Hematopoietic multipotent progenitor cell treated with erythropoietin and hydrocortisone succinate and interleukin-3 and kit ligand, for 8 days (in vitro differentiated cells): ENCODE results near the gene SMPD3.

Experiments used
- DNase-seq: peaks from one replicate; pipeline ENCODE4 v3.0.0-alpha.2; 2015

SMPD3 gene

DNA sequence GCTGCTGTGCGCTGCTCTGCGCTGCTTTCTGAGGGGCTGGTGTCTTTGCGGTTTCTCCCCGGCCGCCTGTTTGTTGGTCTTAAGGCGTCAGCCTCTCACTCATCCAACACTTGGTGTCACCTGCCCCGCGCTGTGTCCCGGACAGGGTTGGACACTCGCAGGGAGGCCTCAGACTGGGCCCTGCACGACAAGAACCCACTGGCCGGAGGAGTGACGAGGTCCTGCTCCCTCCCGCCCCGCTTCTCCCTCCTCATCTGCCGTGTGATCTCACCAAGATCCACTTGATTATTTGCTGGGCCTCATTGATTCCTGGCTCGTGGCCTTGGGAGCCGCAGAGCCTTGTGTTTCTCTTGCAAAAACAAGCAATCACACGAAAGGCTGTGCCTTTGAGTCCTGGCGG, 80.9 kb downstream of the SMPD3 start:
- no peak for DNase-seq

DNA sequence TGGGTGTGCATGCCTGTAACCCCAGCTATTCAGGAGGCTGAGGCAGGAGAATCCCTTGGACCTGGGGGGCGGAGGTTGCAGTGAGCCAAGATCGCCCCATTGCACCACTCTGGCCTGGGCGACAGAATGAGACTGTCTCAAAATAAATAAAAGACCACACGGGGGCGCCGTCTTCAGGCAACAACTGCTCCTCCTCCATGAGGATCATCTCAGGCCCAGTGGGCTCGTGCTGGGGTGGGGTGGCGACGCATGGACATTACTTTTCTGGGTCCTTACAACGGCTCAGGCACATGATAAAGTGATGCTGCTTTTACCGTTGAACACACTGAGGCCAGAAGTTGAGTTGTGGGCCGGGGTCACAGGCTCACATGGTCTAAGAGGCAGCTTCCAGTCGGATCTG, 81.3 kb downstream of the SMPD3 start:
- DNase-seq: peak; percentile 42

DNA sequence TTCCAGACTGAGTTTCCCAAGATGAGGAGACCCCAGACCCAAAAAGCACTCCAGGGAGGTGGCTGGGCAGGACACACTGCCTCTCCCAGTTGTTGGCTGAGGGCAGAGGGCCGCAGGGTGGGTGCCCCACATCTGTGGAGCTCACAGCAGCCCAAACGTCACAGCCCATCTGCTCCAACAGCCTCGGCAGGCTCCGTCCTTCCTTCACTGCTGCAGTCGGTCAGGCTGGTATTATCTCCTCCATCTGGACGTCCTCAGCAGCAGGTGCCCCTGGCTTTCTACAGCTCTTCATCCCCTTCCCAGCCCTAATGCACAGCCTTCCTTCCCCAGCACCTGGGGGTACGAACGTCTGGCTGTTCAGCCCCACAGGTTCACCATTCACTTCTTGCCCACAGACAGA, 82.2 kb downstream of the SMPD3 start:
- DNase-seq: no peak

DNA sequence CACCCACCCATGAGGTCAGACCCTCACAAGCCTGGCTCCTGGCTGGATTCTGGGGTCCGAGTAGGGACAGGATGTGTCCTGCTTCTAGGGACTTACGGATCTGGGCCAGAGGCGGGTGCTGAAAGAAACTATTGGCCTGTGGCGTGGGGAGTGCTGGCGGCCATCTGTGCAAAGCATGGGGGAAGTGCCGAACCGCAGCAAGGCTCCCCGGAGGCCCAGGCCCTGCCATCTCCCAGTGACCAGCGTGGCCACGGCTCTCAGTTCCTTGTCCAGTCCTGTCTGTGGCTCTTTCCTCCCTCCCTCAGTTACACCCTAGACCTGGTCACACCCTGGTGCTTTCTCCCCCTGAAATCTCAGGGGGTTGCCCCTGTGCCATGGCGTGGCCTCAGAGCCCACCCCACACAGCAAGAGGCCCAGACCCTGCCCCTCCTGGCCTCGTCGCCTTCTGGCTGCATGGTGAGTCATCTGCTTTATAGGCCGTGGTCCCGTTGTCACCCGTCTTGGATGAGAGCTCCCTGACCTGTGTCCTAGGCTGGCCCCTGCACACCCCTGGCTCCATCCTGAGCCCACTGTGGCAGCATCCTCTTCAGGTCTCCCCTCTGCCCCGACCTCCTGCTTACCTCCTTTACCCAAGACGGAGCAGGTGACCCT, 83.0 kb downstream of the SMPD3 start:
- DNase-seq: no peak

DNA sequence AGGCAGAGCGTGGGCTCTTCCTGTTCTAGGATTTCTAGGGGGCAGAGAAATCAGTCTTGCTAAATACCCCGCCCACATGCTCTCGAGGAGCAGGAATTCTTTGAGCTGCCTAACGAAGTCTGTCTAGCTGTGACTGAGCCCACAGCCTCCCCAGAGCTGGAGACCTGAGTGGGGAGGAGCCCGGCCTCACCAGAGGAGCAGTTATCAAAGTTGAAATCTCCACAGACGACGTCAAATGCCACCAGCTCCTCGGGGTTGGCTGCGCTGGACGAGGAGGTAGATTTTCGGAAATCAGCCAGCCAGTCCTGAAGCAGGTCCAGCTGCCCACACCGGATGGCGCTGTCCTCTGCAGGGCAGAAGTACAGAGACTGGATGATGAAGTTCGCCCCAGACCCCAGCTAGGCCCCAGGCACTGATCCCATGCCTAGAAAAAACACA, 83.7 kb downstream of the SMPD3 start:
- no peak for DNase-seq

- DNase-seq: no peak
Measured at GRCh38 chr16:68363658-68364521, 84.4 kb downstream of the SMPD3 start.

DNA sequence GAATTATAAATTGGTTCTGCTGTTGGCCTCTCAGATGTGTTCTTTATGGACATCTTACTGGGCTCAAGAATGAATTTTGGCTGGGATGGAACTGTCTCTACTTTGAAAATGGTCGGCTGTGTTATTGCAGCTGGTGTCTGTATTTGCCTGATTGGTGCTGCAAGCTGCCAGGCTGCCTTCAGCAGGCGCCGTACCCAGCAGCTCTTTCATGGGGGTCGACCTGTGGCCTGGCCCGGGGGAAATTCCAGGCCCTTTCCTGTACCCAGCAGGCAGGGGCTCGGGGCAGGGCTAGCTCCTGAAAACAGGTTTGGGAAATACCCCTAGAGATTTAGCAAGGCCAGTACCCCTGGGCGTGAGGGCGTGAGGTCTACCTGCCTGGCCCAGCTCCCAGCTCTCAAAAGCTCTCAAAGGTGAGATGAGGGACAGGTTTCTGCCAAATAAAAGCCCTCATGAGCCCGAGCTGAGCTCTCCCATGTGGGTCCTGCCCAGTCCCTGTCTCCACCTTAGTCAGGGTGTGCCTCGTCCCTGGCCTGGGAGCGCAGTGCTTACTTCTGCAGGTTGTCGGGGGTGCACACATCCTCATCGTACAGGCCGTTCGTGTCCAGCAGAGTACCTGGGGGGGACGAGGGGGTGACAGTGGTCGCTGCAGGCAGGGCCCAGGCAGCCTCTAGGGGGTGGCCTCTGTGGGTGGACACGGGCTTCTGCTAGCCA, 85.2 kb downstream of the SMPD3 start:
- no peak for DNase-seq

DNA sequence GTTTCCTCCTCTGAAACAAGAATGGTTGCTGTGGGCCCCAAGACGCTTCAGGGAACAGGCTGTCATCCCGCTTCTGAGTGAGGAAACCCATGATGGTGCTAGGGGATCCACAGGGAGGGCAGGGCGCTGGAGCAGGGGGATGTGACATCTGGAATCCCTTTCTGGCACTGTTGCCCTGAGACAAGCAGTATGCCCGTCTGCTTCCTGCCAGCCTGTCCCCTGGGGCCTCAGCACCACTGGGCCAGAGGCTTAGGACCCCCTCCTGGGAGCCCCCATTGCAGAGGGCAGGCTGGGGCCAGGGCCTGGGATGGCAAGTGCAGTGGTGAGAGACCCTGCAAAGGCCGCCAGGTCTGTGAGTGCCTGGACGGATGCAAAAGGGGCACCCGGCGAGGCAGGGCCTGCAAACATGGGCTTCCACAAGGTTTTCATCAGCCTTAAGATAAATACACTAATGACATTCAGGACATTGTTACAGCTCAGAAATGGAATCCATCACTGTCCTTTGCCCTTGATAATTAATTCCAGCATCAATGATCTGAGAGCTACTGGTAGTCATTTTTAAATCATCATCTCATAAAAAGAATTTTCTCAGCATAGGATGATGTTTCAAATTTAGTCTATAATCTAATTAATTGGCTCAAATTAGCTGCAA, 85.9 kb downstream of the SMPD3 start:
- DNase-seq: no peak

GRCh38 chr16:68361485-68361884, 86.8 kb downstream of the SMPD3 start:
- DNase-seq: no peak

DNA sequence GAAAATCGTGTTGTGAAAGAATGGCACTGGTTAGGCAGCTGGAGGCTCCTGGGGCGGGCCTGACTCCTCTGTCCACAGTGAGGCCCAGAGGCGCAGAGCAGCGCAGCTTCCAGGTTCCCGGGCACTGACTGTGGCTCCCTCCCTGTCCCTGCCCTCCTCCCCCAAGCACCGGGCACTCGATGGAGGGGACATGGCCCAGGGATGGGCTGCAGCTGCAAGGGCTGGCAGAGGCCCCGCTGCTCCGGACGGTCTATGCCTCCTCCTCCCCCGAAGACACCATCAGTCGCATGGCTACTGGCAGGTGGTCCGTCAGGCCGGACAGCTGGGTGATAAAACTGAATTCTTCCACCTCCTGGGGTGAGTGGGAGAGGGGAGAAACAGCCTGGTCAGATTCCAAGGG, 87.4 kb downstream of the SMPD3 start:
- no peak for DNase-seq

GRCh38 chr16:68360547-68360946, 87.8 kb downstream of the SMPD3 start:
- no peak for DNase-seq

GRCh38 chr16:68359398-68360191, 88.7 kb downstream of the SMPD3 start:
- DNase-seq: no peak

- no peak for DNase-seq
Measured at GRCh38 chr16:68358951-68359350, 89.4 kb downstream of the SMPD3 start.

GRCh38 chr16:68357923-68358322, 90.4 kb downstream of the SMPD3 start:
- no peak for DNase-seq

DNA sequence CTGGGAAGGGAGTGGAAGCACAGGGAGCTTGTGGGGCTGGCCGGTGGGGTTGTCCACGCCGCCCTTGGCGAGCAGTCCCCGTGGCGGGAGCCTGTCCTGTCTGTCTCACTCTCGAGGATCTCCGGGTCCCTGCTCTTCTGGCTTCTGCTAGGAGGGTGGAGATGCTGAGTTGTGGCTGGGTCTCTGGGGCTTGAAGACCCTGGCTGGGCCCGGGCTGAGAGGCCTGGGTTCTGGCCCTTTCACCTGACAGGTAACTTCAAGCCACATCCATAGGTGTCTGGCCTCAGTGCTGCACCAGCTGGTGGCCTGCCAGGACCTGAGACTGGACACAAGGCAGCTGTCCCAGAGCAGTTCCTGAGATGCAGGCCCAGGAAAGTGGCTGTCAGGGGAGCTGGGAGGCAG, 90.8 kb downstream of the SMPD3 start:
- DNase-seq: no peak

- no peak for DNase-seq
Measured at GRCh38 chr16:68356919-68357286, 91.4 kb downstream of the SMPD3 start.

GRCh38 chr16:68356249-68356918, 91.9 kb downstream of the SMPD3 start:
- peak; percentile 8 for DNase-seq

DNA sequence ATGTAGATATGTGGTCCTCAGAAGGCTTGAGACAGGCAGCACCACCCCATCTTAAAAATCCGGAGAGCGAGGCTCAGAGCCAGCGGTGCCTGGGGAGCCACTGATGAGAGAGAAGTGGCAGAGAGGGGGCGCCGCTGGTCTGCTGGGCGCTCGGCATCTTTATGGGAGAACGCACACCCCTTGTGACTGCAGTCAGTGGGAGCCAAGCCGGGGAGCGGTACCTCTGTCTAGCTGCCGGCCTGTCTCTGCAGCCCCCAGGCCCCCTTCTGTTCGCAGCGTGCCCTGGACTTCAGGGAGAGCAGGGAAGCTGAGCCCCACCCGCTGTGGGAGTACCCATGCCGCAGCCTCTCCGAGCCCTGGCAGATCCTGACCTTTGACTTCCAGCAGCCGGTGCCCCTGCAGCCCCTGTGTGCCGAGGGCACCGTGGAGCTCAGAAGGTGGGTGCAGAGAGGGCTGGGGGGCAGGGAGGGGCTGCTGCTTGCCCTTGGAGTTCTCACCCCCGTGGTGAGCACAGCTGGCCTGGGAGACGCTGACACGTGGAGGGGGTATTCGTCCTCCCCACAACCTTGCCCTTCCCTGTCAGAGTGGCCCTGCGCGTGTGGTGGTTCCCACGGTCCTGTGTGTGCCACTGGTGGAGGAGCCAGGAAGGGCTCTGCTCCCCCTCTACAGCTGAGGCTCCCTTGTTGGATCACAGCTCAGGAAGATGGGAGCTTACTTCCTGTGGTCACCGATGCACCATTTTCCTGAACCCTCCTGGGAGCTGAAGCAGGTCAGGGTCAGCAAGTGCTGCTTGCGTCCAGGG, 92.7 kb downstream of the SMPD3 start:
- no peak for DNase-seq

DNA sequence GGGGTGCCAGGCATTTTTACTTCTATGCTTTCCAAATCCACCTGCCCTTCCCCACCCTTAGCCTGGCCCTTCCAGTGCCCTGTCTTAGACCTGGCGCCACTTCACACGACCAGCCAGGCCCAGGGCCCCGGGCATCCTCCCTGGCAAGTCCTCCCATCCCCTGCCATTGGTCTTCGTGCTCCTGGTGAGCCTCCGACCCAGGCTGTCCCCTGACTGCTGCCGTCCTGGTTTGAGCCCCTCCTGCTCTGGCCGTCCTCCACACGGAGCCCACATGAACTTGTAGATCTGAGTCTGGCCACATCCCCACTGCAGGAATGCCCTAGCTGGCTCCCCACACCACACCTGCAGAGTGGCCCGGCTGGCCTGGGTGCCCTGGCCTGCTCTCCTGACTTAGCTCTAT, 93.5 kb downstream of the SMPD3 start:
- no peak for DNase-seq

- DNase-seq: no peak
Measured at GRCh38 chr16:68353366-68353765, 94.9 kb downstream of the SMPD3 start.

- no peak for DNase-seq
Measured at GRCh38 chr16:68351991-68352431, 96.3 kb downstream of the SMPD3 start.
